ENCODE data around the gene KRT80. TPM values are rescaled to one million over a fixed set of nuclear protein-coding genes. Genes with fewer than 3 reads are reported as not detected.

KRT80 gene
- total RNA-seq, 1 experiment from 2014 or later = not detected

GRCh38 chr12:52126605-52127578 is 64.9 kb downstream of the KRT80 start:
- H3K36me3 ChIP-seq (ENCODE audit: insufficient read depth, low read length) = no peaks in the 10 kb centered on the region
- no peak overlapping the region for H2AFZ ChIP-seq (ENCODE audit: low read length)
- H3K4me2 ChIP-seq (ENCODE audit: low read depth, low read length, poor library complexity, severe bottlenecking) = no peak overlapping the region
- no peak for DNase-seq
- no peaks in the 10 kb centered on the region for H3K27me3 ChIP-seq (ENCODE audit: low read length)
- no peak overlapping the region for H3K9ac ChIP-seq (ENCODE audit: low read length)
- no peaks in the 10 kb centered on the region for H3K9me2 ChIP-seq (replicated peaks; ENCODE audit: insufficient read depth, low read length)
- no peaks in the 10 kb centered on the region for H3K79me2 ChIP-seq (ENCODE audit: low read length)
- no peaks in the 10 kb centered on the region for H3K9me3 ChIP-seq (ENCODE audit: low read length)
- H3K27ac ChIP-seq (ENCODE audit: low read length) = no peak overlapping the region
- H4K20me1 ChIP-seq (ENCODE audit: insufficient read depth, low read depth, low read length) = no peaks in the 10 kb centered on the region
- H3K4me1 ChIP-seq (ENCODE audit: low read length) = peaks cover 26% of the 10 kb centered on the region
- H3K4me3 ChIP-seq (ENCODE audit: low read length) = no peak overlapping the region

- Histone ChIP-seq H3K27me3 (ENCODE audit: low read length) (no peaks in the 10 kb centered on the region), H3K36me3 (ENCODE audit: insufficient read depth, low read length) (no peaks in the 10 kb centered on the region), H3K4me1 (ENCODE audit: low read length) (peaks cover 32% of the 10 kb centered on the region), H3K9me2 (replicated peaks; ENCODE audit: insufficient read depth, low read length) (no peaks in the 10 kb centered on the region), H3K27ac (ENCODE audit: low read length) (no peak overlapping the region), H4K20me1 (ENCODE audit: insufficient read depth, low read depth, low read length) (no peaks in the 10 kb centered on the region), H3K9ac (ENCODE audit: low read length) (no peak overlapping the region), H3K9me3 (ENCODE audit: low read length) (no peaks in the 10 kb centered on the region), H2AFZ (ENCODE audit: low read length) (no peak overlapping the region), H3K4me3 (ENCODE audit: low read length) (no peak overlapping the region), H3K79me2 (ENCODE audit: low read length) (no peaks in the 10 kb centered on the region), H3K4me2 (ENCODE audit: low read depth, low read length, poor library complexity, severe bottlenecking) (no peak overlapping the region)
- DNase-seq = peak; percentile 32
These were observed 65.7 kb downstream of the KRT80 start for GRCh38 chr12:52126050-52126604.

GRCh38 chr12:52125476-52125900 is 66.3 kb downstream of the KRT80 start:
- Histone ChIP-seq H3K4me2 (ENCODE audit: low read depth, low read length, poor library complexity, severe bottlenecking) (no peak overlapping the region), H3K4me3 (ENCODE audit: low read length) (no peak overlapping the region), H3K27ac (ENCODE audit: low read length) (no peak overlapping the region), H3K27me3 (ENCODE audit: low read length) (no peaks in the 10 kb centered on the region), H3K79me2 (ENCODE audit: low read length) (no peaks in the 10 kb centered on the region), H3K9me2 (replicated peaks; ENCODE audit: insufficient read depth, low read length) (no peaks in the 10 kb centered on the region), H2AFZ (ENCODE audit: low read length) (no peak overlapping the region), H3K9ac (ENCODE audit: low read length) (no peak overlapping the region), H4K20me1 (ENCODE audit: insufficient read depth, low read depth, low read length) (no peaks in the 10 kb centered on the region), H3K36me3 (ENCODE audit: insufficient read depth, low read length) (no peaks in the 10 kb centered on the region), H3K9me3 (ENCODE audit: low read length) (no peaks in the 10 kb centered on the region), H3K4me1 (ENCODE audit: low read length) (peaks cover 39% of the 10 kb centered on the region)
- DNase-seq = peak; percentile 34

- H4K20me1 ChIP-seq (ENCODE audit: insufficient read depth, low read depth, low read length) = no peaks in the 10 kb centered on the region
- DNase-seq = peak; percentile 94
- H3K4me1 ChIP-seq (ENCODE audit: low read length) = peaks cover 55% of the 10 kb centered on the region
These were observed 68.2 kb downstream of the KRT80 start for GRCh38 chr12:52123487-52124186.

GRCh38 chr12:52122904-52123303 is 68.9 kb downstream of the KRT80 start:
- Histone ChIP-seq H3K27me3 (ENCODE audit: low read length) (no peaks in the 10 kb centered on the region), H3K79me2 (ENCODE audit: low read length) (no peaks in the 10 kb centered on the region), H3K27ac (ENCODE audit: low read length) (0 out of 2 replicates have a peak overlapping the region, but pooled peaks have one; percentile 41), H3K9ac (ENCODE audit: low read length) (no peak overlapping the region), H3K9me2 (replicated peaks; ENCODE audit: insufficient read depth, low read length) (no peaks in the 10 kb centered on the region), H4K20me1 (ENCODE audit: insufficient read depth, low read depth, low read length) (no peaks in the 10 kb centered on the region), H3K4me1 (ENCODE audit: low read length) (peaks cover 62% of the 10 kb centered on the region), H3K4me2 (ENCODE audit: low read depth, low read length, poor library complexity, severe bottlenecking) (no peak overlapping the region), H3K9me3 (ENCODE audit: low read length) (no peaks in the 10 kb centered on the region), H2AFZ (ENCODE audit: low read length) (no peak overlapping the region), H3K4me3 (ENCODE audit: low read length) (no peak overlapping the region), H3K36me3 (ENCODE audit: insufficient read depth, low read length) (no peaks in the 10 kb centered on the region)
- DNase-seq = no peak

More at GRCh38 chr12:52123487-52124186, 68.2 kb downstream of the KRT80 start:
- peak overlapping the region; percentile 64 for H3K9ac ChIP-seq (ENCODE audit: low read length)
- H3K4me2 ChIP-seq (ENCODE audit: low read depth, low read length, poor library complexity, severe bottlenecking) = peak overlapping the region; percentile 62
- H3K27me3 ChIP-seq (ENCODE audit: low read length) = no peaks in the 10 kb centered on the region
- H3K79me2 ChIP-seq (ENCODE audit: low read length) = no peaks in the 10 kb centered on the region
- H3K9me3 ChIP-seq (ENCODE audit: low read length) = no peaks in the 10 kb centered on the region
- no peaks in the 10 kb centered on the region for H3K9me2 ChIP-seq (replicated peaks; ENCODE audit: insufficient read depth, low read length)
- H3K36me3 ChIP-seq (ENCODE audit: insufficient read depth, low read length) = no peaks in the 10 kb centered on the region
- 0 out of 2 replicates have a peak overlapping the region, but pooled peaks have one; percentile 31 for H3K4me3 ChIP-seq (ENCODE audit: low read length)
- peak overlapping the region; percentile 70 for H3K27ac ChIP-seq (ENCODE audit: low read length)
- H2AFZ ChIP-seq (ENCODE audit: low read length) = peak overlapping the region; percentile 7; the same call in 1 of the 2 replicates

GRCh38 chr12:52122540-52122871 is 69.3 kb downstream of the KRT80 start:
- Histone ChIP-seq H3K36me3 (ENCODE audit: insufficient read depth, low read length) (no peaks in the 10 kb centered on the region), H3K27me3 (ENCODE audit: low read length) (no peaks in the 10 kb centered on the region), H3K27ac (ENCODE audit: low read length) (peak overlapping the region; percentile 41; the same call in 1 of the 2 replicates), H3K4me1 (ENCODE audit: low read length) (peaks cover 66% of the 10 kb centered on the region), H3K4me2 (ENCODE audit: low read depth, low read length, poor library complexity, severe bottlenecking) (no peak overlapping the region), H4K20me1 (ENCODE audit: insufficient read depth, low read depth, low read length) (no peaks in the 10 kb centered on the region), H3K9me2 (replicated peaks; ENCODE audit: insufficient read depth, low read length) (no peaks in the 10 kb centered on the region), H3K9me3 (ENCODE audit: low read length) (no peaks in the 10 kb centered on the region), H3K9ac (ENCODE audit: low read length) (peak overlapping the region; percentile 29), H2AFZ (ENCODE audit: low read length) (no peak overlapping the region), H3K79me2 (ENCODE audit: low read length) (no peaks in the 10 kb centered on the region), H3K4me3 (ENCODE audit: low read length) (no peak overlapping the region)
- DNase-seq = peak; percentile 45

- no peaks in the 10 kb centered on the region for H3K36me3 ChIP-seq (ENCODE audit: insufficient read depth, low read length)
- no peaks in the 10 kb centered on the region for H3K79me2 ChIP-seq (ENCODE audit: low read length)
- H3K9me2 ChIP-seq (replicated peaks; ENCODE audit: insufficient read depth, low read length) = no peaks in the 10 kb centered on the region
- H2AFZ ChIP-seq (ENCODE audit: low read length) = peak overlapping the region; percentile 47
- peak overlapping the region; percentile 43 for H3K9ac ChIP-seq (ENCODE audit: low read length)
- H3K27ac ChIP-seq (ENCODE audit: low read length) = peak overlapping the region; percentile 95
- H4K20me1 ChIP-seq (ENCODE audit: insufficient read depth, low read depth, low read length) = no peaks in the 10 kb centered on the region
- DNase-seq = peak; percentile 93
- H3K27me3 ChIP-seq (ENCODE audit: low read length) = no peaks in the 10 kb centered on the region
- peaks cover 71% of the 10 kb centered on the region for H3K4me1 ChIP-seq (ENCODE audit: low read length)
- H3K9me3 ChIP-seq (ENCODE audit: low read length) = no peaks in the 10 kb centered on the region
- H3K4me2 ChIP-seq (ENCODE audit: low read depth, low read length, poor library complexity, severe bottlenecking) = peak overlapping the region; percentile 26
- peak overlapping the region; percentile 23; the same call in 1 of the 2 replicates for H3K4me3 ChIP-seq (ENCODE audit: low read length)
These were observed 69.8 kb downstream of the KRT80 start for GRCh38 chr12:52121824-52122539.

All from Karpas-422 (cell line).